HEK293T (cell line): ENCODE results near the gene RASA3.
A peak's percentile ranks its signal among the peaks of the same experiment; 100 is the strongest.
"Not testable (repeated sequence)": the region's sequence is repeated elsewhere in the genome, so short reads cannot be mapped to it uniquely, and the experiment has no call there.

ENCODE experiments used
- CTCF ChIA-PET: fragments of 350-600 bp; formaldehyde crosslinking; extraction: SDS; loops from one replicate; lab custom pipeline; 2021; ENCODE audit warnings: antibody characterized with exemption, inconsistent platforms; lab: Yijun Ruan, JAX
- POLR2A ChIA-PET: fragments of 350-600 bp; formaldehyde crosslinking; extraction: SDS; loops from one replicate; lab custom pipeline; 2020; ENCODE audit warnings: antibody characterized with exemption, inconsistent platforms; lab: Yijun Ruan, JAX
- DNase-seq: peaks from one replicate; pipeline ENCODE4 v3.0.0; 2012; ENCODE audit warnings: mixed read lengths; ENCODE audit errors: extremely low spot score
- ARNT ChIP-seq: fragments of 450-650 bp; IDR thresholded peaks from 2 replicates; pipeline ENCODE4 v1.6.1; 2017; ENCODE audit warnings: mild to moderate bottlenecking
- BHLHE40 ChIP-seq: fragments of 450-650 bp; IDR thresholded peaks from 2 replicates; pipeline ENCODE4 v1.6.1; 2016; ENCODE audit warnings: mild to moderate bottlenecking, moderate library complexity, borderline replicate concordance
- CTBP1 ChIP-seq: fragments of 450-650 bp; IDR thresholded peaks from 2 replicates; pipeline ENCODE4 v1.6.1; 2016; ENCODE audit warnings: borderline replicate concordance
- ELF4 ChIP-seq: fragments of 450-650 bp; IDR thresholded peaks from 2 replicates; pipeline ENCODE4 v1.6.1; 2017; ENCODE audit warnings: antibody characterized with exemption
- FOXA1 ChIP-seq: fragments of 450-650 bp; IDR thresholded peaks from 2 replicates; pipeline ENCODE4 v1.6.1; 2016; ENCODE audit warnings: mild to moderate bottlenecking
- FOXK2 ChIP-seq: fragments of 450-650 bp; IDR thresholded peaks from 2 replicates; pipeline ENCODE4 v1.6.1; 2016; ENCODE audit warnings: mild to moderate bottlenecking
- FOXM1 ChIP-seq: fragments of 450-650 bp; IDR thresholded peaks from 2 replicates; pipeline ENCODE4 v1.6.1; 2017; ENCODE audit warnings: mild to moderate bottlenecking, borderline replicate concordance
- HDGF ChIP-seq: fragments of 450-650 bp; IDR thresholded peaks from 2 replicates; pipeline ENCODE4 v1.6.1; 2017; ENCODE audit warnings: antibody characterized with exemption, borderline replicate concordance
- L3MBTL2 ChIP-seq: fragments of 450-650 bp; conservative IDR thresholded peaks from 2 replicates; pipeline ENCODE4 v1.6.1; 2016; ENCODE audit warnings: mild to moderate bottlenecking
- LEF1 ChIP-seq: fragments of 450-650 bp; IDR thresholded peaks from 2 replicates; pipeline ENCODE4 v1.6.1; 2017; ENCODE audit warnings: mild to moderate bottlenecking, borderline replicate concordance
- NFRKB ChIP-seq: fragments of 450-650 bp; IDR thresholded peaks from 2 replicates; pipeline ENCODE4 v1.6.1; 2016; ENCODE audit warnings: mild to moderate bottlenecking, moderate library complexity
- SP1 ChIP-seq: fragments of 450-650 bp; IDR thresholded peaks from 2 replicates; pipeline ENCODE4 v1.6.1; 2017
- SUZ12 ChIP-seq: fragments of 450-650 bp; IDR thresholded peaks from 2 replicates; pipeline ENCODE4 v1.6.1; 2016; ENCODE audit warnings: mild to moderate bottlenecking
- TARDBP ChIP-seq: fragments of 450-650 bp; IDR thresholded peaks from 2 replicates; pipeline ENCODE4 v1.6.1; 2016
- ZNF384 ChIP-seq: fragments of 450-650 bp; IDR thresholded peaks from 2 replicates; pipeline ENCODE4 v1.6.1; 2016
- TF ChIP-seq, protein P1 (sequence below): fragments of 450-650 bp; IDR thresholded peaks from 2 replicates; pipeline ENCODE4 v1.6.1; 2016

RASA3 gene

DNA sequence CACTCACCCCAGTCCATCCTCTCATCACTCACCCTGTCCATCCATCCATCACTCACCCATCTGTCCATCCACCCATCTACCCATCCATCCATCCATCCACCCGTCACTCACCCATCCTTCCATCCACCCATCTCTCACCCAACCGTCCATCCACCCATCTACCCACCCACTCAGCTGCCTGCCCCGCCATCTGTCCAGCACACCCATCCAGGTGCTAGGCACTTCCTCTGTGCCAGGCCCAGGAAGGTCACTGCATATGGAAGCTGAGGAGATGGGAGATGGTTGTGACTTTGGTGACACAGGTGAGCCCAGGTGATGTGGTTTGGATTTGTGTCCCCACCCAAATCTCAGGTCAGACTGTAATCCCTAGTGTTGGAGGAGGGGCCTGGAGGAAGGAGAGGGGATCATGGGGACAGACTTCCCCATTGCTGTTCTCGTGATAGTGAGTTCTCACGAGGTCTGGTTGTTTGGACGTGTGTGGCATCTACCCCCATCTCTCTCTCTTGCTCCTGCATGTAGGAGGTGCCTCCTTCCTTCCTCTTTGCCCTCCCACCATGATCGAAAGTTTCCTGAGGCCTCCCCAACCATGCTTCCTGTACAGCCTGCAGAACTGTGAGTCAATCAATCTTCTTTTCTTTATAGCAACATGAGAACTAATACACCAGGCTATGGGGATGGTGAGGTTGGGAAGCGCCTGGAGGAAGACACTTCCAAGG lies 142.7 kb downstream of the RASA3 start:
- DNase-seq: no peak
- TF ChIP-seq ELF4 (no peak), FOXK2 (no peak), HDGF (no peak)
- CTCF ChIA-PET: no interaction called here
- POLR2A ChIA-PET: no interaction called here

DNA sequence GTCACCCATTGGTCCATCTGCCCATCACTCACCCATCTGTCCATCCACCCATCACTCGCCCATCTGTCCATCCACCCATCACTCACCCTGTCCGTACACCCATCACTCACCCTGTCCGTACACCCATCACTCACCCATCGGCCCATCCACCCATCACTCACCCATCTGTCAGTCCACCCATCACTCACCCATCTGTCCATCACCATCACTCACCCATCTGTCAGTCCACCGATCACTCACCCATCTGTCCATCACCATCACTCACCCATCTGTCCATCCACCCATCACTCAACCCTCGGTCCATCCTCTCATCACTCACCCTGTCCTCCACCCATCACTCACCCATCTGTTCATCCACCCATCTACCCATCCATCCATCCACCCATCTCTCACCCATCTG lies 143.6 kb downstream of the RASA3 start:
- CTCF ChIA-PET, DNase-seq, POLR2A ChIA-PET: not testable (repeated sequence)
- TF ChIP-seq, protein P1, sequence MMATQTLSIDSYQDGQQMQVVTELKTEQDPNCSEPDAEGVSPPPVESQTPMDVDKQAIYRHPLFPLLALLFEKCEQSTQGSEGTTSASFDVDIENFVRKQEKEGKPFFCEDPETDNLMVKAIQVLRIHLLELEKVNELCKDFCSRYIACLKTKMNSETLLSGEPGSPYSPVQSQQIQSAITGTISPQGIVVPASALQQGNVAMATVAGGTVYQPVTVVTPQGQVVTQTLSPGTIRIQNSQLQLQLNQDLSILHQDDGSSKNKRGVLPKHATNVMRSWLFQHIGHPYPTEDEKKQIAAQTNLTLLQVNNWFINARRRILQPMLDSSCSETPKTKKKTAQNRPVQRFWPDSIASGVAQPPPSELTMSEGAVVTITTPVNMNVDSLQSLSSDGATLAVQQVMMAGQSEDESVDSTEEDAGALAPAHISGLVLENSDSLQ: peak; percentile 27; the same call in 1 of the 2 replicates

DNA sequence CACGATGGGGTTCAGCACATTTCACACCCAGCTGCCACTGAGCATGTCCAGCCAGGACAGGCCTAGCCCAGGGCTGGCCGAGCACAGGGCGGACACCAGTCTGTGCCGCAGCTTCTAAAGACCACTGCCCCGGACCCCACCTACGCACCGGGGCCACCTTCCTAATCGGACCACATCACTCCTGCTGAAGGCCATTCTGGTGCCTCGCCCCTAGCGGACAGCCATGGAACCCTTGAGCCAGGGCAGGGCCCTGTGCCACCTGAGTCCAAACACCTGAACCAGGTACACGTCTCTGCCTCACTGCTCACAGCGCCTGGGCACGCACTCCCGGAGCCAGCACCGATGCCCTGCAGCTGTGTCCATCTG lies 150.1 kb downstream of the RASA3 start:
- no peak for DNase-seq
- POLR2A ChIA-PET: no interaction called here
- CTCF ChIA-PET: no interaction called here
- TF ChIP-seq L3MBTL2 (no peak), HDGF (no peak), ZNF384 (no peak), SUZ12 (no peak), SP1 (no peak), LEF1 (no peak), ELF4 (no peak), TARDBP (no peak), FOXK2 (no peak), FOXM1 (no peak), ARNT (no peak), FOXA1 (no peak), BHLHE40 (no peak), CTBP1 (no peak), NFRKB (no peak)
- TF ChIP-seq, protein P1: no peak

DNA sequence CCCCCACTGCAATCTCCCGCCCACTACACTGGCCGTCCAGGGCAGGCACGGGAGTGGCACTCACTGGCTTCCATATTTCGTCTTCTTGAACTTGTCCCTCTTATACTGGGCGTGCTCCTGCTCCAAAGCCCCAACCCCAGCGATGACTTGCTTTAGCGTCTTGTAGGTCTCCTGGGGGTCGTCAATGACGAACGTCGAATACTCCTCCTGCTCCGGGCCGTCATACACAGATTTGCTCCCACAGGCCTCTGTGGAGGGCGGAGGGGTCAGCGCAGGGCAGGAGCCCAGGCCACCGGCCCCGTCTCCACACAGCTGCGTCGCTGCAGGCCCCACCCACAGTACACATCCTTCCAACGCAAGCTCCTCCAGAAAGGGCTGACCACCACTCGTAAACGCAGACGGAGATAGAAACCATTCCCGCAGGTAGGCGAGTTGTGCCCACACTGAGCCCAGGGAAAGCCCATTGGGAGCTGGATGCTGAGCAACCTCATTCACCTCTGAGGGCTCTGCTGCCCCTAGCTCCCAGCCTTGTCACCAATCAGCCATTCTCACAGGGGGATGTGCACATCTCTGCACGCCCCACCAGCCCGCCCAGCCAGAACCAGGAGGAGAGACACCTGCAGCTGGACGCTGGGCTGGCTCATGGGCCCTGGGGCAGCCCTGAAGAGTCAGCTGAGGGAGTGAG lies 150.7 kb downstream of the RASA3 start:
- ChIA-PET CTCF (no interaction called here), POLR2A (no interaction called here)
- TF ChIP-seq CTBP1: no peak
- no peak for TF ChIP-seq L3MBTL2
- TF ChIP-seq NFRKB: no peak
- TF ChIP-seq, protein P1: no peak
- TF ChIP-seq ZNF384: no peak
- TF ChIP-seq TARDBP: no peak
- TF ChIP-seq FOXM1: no peak
- TF ChIP-seq HDGF: no peak
- no peak for TF ChIP-seq ARNT
- TF ChIP-seq LEF1: no peak
- no peak for TF ChIP-seq FOXA1
- DNase-seq: no peak

DNA sequence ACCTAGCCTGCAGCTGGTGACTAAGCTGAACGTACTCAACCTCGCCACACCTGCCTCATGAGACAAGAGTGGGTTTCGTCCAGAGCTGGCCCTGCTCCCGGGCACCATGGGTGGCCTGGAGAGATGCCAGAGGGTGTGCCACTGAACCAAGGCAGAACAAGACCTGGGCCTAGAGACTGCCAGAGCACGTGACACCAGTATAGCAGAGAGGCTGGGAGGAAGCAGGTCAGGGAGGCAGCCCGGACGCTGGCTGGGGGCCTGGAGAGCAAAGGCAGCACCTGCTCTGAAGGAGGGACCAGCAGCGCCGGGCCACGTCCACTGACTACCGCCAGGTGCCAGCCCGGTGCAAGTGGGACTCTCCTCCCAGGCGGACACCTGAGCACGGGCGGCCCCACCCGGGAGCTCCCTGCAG lies 151.2 kb downstream of the RASA3 start:
- no peak for TF ChIP-seq ARNT
- TF ChIP-seq FOXM1: no peak
- TF ChIP-seq HDGF: no peak
- no peak for TF ChIP-seq CTBP1
- no peak for TF ChIP-seq FOXK2
- TF ChIP-seq NFRKB: no peak
- no peak for TF ChIP-seq ELF4
- TF ChIP-seq ZNF384: no peak
- no peak for TF ChIP-seq BHLHE40
- TF ChIP-seq TARDBP: no peak
- DNase-seq: no peak
- ChIA-PET POLR2A (no interaction called here), CTCF (no interaction called here)

DNA sequence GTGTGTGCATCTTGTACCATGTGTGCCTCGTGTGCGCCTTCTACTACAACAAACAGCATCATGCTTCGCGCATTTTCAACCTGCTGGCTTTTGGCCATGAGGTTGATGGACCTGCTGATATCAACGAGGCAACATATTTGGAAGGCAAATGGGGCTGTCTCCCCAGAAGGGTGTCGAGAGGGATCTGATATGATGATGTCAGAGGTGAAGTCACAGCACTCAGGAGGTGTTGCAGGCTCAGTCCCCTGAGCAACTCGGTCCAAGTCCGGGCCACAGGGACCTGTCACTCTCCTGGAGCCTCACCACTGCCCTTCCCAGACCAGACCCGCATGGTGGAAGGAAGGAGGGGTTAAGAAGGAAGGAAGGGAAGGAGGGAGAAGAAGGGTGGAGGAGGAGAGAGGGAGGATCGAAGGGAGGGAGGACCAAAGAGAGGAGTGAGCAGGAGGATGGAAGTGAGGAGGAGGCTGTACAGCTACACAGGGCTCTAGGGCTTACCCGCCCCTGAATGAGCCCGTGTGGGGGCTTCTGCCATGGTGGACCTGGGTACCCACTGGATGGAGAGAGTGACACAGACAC lies 151.8 kb downstream of the RASA3 start:
- no peak for TF ChIP-seq CTBP1
- TF ChIP-seq FOXA1: no peak
- no peak for TF ChIP-seq FOXK2
- no peak for TF ChIP-seq LEF1
- no peak for TF ChIP-seq SP1
- TF ChIP-seq FOXM1: no peak
- TF ChIP-seq ELF4: no peak
- TF ChIP-seq, protein P1: no peak
- TF ChIP-seq ZNF384: no peak
- TF ChIP-seq ARNT: no peak
- no peak for TF ChIP-seq HDGF
- no peak for TF ChIP-seq SUZ12
- no peak for TF ChIP-seq TARDBP
- ChIA-PET POLR2A (no interaction called here), CTCF (no interaction called here)
- no peak for DNase-seq
